Ecto neural progenitor cell (in vitro differentiated cells): ENCODE data around the gene GBGT1.

Source experiments
- DNase-seq: peaks from one replicate; pipeline ENCODE4 v3.0.0-alpha.2; 2018; ENCODE audit warnings: low spot score

The GBGT1 gene

DNA sequence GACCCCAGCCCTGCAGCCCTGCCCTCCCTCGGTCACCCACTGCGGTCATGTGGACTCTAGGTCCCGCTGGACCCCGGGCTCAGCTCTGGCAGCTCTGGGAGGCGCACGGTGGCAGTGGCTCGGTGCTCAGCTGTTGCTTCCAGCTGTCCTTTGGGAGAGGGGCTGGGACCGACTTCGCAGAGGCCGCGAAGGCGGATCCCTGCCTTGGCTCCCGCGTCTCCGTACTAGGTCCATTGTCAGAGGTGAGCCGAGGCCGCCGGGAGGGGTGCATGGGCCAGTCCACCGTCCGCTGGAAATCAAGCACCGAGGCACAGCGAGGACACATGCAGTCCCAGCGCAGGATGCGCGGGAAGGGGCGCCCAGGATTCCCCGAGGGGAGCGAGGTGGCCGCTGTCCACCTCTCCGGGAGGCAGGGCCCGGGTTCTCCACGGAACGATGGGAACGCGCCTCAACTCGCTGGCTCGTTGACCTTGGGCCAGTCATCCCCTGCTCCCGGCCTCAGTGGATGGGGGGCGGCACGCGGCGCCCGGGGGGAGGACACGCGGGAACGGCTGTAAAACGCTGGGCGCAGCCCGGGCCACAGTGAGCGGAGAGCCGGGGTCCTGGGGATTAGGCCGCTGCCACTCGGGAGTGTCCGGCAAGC lies 732 bp downstream of the GBGT1 start:
- DNase-seq = peak; percentile 57

DNA sequence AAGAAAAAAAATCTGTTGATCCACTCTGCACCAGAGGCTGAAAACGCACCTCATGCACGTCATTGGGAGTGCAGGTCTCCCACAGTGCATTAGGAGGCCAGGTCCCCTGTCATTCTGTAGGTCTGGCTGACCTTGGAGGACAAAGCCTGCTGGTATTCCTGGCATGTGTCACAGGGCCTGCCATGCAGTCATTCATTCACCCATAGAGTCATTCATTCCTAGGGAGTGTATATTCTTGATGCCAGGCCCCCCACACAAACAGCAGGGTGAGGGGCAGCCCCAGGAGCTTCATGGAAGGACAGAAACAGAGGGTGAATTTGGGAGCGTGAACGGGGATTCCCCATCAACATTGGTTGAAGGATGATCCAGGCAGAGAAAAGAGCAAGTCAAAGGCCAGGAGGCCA lies 2.2 kb downstream of the GBGT1 start:
- no peak for DNase-seq

DNA sequence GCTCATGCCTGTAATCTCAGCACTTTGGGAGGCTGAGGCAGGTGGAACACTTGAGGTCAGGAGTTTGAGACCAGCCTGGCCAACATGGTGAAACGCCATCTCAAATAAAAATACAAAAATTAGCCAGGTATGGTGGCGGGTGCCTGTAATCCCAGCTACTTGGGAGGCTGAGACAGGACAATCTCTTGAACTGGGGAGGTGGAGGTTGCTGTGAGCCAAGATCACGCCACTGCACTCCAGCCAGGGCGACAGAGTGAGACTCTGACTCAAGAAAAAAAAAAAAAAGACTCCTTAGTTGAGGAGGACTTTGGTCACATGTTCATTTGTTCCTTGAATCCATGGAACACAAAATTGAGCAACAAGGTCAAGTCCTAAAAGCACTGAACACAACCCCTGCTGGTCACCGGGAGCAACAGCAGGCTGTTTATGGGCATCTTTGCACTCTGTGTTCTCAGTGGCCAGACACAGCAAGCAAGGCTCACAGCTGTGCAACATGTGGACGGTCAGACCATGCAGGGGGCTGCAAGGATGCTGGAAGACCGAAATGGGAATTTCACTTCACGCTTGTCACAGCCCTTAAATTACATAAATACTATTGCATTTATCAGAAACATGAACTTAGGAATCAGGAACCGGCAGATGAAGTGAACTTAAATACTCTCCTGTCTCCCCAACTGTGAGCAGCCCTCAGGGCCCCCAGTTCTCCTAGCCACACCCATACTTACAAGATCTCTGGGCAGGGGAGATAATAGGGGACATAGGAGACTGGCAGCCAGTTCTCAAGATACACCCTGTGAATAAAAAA lies 2.8 kb downstream of the GBGT1 start:
- DNase-seq = peak; percentile 49

DNA sequence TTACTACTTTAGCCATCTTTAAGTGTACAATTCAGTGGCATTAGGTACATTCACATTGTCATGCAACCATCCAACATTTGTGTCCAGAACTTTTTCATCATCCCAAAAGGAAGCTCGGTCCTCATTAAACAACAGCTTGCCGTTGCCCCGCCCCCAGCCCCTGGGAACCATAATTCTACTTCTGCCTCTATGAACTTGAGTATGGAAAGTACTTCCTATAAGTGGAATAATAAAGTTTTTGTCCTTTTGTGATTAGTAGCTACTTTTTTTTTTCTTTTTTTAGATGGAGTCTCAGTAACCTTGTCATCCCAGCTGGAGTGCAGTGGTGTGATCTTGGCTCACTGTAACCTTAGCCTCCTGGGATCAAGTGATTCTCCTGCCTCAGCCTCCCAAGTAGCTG lies 5.0 kb downstream of the GBGT1 start:
- DNase-seq = no peak

DNA sequence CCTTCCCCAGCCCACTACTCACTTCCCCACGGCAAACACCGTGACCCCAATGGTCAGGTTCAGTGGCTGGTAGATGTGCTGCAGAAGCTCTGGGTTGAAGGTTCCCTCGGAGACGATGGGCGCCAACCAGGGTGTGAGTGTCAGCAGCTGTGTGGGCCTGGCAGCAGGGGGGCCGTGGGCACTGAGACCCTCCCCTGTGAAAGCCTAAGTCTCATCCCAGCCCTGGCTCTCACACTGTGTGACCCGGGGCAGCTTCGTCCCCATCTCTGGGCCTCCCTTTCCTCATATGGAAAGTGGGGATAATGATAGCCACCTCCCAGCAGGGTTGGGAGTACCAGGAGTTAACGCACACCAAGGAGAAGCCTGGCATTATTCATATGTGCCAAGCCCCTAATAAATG lies 8.6 kb downstream of the GBGT1 start:
- DNase-seq = no peak

DNA sequence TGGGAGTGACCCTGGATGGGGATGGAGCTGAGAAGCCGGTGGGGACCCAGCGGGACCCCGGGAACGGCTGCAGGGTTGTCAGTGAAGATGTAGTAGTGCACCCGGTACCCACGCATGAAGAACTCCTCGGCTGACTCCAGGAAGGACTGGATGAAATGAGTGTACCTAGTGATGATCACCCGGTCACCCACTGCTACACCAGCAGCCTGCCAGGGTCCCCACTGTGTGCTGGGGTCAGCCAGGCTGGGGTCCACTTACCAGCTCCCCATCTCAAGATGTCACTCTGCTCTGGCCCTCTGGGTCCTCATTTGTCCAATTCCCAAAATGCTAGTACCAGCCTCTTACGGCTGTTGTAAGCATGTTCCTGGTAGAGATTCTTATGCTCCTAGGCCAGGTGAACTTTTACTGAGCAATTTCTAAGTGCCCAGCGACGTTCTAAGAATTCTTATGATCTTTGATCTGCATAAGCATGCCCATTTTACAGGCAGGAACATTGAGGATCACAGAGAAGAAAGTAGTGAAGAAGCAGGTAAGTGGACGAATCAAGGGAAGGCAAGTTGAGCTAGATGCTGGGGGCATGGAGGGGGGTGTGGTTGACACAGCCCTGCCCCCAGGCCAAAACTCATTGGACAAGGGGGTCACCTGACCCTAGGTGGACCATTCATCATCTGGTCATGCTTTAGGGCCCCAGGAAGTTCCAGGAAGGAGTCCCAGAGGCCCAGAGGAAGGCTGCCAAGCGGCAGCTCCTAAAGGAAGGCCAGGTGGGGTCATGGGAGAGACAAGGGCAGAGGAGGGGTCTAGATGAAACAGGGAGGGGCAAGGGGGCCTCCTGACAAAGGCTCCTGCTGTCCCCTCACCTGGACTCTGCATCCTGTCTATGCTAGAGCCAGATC lies 9.4 kb downstream of the GBGT1 start:
- DNase-seq = no peak

DNA sequence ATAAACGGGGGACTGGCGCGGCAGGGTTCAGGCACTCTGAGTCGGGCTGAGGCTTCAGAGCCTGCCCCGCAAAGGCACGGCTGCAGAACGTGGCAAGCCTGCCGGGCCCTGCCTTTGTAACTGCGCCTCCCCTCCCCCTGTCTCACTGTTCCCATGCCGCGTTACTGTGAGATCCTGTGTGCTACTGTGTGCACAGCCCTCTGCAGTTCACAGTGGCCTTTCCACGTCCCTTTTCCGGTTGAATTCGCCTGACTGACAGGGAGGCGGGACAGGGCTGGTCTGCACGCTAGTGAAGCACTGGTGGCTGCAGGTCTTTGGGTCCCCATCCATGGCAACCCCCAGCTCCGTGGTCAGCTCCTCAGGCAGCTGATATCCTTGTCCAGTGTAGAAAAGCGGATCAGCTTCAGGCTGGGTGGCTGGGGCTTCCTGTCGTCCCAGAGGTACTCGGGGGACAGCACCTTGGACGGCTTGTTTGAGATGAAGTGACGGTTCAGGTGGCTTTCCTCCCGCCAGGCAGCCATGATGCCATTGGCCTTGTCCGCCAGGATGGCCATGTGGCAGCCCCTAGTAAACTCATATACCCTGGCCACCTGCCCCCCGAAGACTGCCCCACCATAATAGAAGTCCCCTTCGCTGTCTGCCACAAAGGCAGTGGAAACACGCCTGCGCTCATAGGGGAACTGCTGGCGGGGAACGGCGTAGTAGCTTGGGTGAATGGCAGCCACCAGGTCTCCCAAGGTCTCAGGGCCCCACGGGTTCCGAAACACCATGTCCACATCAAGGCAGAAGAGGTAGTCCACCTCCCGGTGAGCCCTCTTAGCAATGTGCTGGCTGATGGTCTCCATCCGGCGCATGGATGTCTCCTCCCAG lies 10.3 kb downstream of the GBGT1 start:
- DNase-seq = no peak

DNA sequence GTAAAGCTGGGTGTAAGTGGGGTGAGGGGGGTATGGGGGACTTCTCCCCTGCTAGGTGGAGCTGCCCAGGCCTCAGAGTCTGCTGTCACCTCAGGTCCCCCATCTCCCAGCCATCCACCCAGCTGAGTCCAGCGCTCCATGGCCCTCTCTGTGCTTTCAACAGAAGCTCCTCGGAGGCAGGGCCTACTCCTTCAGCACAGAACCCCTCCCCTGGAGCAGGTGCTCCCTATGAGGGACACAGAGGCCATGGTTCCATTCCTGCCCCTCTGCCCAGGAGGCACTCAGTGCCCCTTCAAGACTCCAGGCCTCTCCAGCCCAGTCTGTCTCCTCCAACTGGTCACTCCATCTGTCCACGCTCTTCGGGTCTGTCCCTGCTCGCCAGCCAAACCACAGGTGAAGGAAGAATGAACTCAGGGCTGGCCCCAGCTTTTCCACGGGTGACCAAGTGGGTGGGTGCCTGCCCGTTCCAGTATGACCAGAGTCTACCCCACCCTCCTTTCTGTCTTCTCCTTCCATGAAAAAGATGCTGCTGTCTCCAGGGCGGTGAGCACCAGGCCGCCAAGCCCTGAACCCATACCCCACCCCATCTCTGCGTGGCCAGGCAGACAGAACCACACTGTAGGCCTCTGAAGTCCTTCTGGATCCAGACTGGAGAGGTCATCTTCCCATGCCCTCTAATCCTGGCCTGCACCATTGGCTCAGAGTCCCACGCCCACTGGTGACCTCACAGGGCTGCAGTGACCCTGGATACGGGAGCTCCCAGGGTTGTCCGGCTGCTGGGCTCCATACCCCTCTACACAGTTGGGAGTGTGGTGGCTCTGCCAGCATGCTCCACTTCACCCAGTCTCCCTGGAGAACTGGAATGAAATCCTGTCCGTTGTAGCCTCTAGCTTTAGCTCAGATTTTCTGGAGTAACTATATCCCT lies 11.9 kb downstream of the GBGT1 start:
- DNase-seq = no peak

DNA sequence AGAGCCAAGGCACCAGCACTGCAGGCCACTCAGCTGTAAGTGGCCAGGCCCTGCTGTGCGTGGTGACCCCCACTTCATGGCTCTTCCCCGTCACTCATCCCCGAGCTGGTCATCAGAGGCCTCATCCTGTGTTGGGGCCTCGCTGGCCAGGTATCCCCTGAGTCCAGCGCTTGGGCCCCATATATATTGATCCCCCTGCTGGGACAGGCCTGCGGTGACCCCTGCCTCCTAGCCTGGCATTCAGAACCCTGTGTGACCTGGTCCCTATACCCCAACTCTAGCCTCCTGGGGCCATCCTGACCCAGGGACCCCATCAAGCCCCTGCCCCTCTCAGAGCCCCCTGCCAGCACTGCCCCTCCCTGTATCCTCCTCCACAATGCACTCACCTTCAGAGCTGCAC lies 12.7 kb downstream of the GBGT1 start:
- no peak for DNase-seq

DNA sequence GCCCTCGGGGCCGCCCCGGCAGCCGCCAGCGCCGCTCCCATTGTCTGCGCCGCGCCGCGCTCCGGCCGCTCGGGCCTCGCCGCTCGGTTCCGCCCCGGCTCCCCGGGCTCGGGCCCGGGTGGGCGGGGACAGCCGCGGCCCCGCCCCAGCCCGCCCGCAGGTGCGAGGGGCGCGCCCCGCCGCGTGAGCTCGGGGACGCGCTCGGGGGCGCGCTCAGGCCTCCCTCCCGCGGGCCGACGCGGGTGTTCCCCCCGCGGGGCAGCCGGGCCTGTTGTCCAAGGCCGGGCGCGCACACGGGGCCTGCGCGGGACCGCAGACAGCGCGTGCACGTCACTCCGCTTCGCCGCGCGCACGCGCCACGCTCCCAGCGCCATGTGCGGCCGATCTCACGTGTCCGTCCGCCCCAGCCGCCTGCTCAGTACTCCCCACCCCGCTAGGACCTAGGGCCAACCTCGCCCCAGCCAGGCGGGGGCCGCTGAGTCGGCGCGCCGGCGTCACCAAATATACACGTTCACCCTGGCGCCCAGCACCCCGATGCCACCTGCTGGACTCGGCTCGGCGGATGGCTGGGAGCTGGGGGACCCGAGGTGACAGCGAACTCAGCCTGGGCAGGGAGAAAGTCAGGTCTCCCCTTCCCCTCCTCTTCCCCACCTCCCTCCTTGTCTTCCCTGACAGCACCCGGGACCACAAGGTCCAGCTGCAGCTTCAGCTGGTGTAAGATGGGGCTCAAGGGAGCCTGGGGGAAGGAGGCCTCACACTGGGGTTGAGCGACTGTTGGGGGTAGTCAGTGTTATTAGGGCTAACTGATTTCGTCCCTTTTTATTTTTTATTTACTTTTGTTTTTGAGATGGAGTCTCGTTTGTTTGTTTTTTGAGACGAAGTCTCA lies 14.3 kb downstream of the GBGT1 start:
- peak; percentile 89 for DNase-seq

DNA sequence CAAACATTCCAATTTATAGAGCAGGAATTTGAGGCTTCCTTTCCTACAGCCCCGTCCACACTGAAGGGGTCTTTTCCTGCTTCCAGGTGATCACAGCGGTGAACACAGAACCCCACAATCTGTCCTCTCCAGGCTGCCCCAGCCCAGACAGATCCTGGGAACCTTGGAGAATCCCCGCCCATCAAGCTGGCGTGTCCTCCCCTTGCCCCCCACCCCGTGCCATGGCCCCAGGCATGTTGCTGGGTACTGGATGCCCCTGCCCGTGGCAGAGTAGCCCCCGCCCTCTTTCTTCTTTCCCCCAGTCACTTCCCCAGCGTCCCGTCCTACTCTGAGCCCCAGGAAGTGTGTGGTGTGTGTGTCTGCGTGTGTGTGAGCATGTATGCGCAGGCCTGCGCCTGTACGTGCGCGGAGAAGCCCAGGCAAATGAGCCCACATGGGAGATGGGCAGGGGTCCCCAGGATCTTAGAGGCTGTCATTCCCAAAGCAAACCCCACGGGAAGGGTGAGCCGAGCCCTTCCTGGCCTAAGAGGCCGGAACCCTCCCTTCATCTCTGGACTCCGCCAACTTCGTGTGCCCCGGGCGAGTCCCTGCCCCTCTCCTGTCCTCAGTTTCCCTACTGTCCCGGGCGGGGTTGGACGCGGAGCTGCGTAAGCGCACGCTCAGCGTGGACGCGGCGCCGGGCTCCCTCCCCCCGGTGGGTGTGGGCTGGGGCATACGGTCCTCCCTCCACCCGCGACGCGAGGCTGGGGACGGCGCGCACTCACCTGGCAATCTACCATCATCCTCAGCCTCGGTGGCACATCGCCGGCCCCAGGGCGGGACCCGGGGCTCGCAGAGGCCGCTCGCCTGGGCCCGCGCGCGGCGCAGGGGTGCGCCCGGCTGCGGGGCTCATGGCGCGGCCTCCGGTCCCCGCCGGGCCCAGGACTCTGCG lies 15.2 kb downstream of the GBGT1 start:
- DNase-seq = peak; percentile 67

DNA sequence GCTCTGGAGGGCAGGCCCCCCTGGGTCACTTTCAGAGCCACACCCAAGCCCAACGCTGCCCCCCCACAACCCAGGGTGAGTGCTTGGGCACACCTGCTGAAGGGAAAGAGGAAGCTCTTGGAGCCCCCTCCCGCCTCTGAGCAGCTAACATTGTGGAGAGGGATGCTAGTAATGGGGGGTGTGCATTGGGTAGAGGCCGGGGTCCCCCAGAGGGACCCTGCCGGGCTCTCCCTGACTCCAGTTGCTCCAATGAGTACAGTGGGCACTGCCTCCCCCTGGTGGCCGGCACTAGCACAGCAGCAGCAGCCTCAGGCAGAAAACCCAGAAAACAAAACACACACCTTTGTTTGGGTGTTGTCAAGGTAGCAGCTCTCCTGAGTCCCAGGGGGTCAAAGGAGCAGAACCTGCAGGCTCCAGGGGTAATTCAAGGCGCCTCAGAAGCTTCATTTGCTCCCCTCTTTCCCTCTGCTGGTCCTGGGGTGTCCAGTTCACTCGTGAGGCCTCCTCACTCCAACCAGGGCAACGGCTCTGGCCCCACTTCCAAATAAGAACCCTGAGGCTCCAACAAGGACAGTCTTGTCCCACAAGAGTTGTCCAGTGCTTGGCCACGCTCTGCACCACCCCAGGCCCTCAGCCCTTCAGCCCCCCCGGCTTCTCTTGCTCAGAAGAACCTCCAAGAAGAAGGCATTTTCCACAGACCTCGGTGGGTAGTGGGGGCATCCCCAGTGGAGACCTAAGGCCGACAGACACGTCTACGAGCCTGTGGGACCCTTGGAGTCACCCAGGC lies 16.1 kb downstream of the GBGT1 start:
- DNase-seq = peak; percentile 84

DNA sequence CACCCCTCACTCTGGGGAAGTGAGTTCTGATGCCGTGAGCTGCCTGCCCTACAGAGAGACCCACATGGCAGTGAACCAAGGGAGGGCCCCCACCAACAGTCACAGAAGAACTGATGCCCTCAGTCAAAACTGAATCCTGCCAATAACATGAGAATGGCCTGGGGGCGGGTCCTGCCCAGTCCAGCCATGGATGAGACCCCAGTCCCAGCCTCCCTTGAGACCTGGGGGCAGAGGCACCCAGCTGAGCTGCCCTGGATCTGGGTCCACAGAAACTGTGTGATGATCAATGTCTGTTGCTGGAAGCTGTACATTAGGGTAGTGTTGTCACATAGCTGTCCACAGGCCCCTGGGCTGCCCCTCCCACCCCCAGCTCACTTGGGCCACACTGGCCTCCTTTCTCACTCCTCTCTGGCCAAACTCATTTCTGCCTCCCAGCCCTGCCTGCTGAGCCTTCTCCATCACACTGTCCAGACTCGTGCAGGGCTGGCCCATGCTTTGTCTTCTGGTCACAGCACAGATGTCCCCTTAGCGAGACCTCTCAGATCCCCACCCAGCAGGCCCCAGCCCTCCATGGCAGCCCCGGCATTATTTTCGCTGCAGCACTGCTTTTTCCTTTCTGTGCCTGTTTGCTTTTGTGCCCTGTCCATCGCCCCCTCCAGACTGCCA lies 16.8 kb downstream of the GBGT1 start:
- no peak for DNase-seq

DNA sequence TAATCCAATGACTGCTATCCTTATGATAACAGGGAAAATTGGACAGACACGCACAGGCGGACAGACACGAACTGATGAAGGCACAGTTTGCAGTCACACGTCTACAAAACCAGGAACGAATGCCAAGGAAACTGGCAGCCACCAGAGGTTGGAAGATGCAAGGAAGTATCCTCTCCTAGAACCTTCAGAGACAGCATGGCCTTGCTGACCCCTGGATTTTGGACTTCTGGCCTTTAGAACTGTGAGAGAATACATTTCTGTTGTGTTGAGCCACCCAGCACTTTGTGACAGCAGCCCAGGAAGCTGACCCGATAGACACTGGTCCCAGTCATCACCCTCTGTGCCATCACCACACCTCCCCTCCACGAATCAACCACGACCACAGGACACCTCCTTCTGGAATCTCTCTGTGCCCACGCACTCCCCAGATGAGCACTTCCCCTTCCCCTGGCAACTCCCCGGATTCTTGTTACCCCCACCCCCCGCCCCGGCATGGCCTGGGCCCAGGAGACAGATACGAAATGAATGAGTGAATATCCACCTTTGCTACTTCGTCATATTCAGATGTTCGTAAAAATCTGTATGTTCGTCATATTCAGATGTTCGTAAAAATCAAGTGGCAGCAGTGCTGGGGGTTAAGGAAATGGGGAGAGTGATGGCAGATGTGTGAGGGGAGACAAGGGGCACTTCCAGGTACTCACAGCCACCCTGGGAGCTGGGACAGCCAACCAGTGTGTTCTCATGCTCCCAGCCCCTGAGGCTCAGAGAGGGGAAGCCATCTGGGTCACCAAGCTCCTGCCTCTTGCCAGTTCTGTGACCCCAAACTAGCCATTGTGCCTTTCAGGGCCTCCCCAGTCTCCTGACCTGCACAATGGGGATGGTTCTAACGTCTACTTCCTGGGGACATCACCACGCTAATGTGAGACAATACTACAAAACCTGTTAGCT lies 18.5 kb downstream of the GBGT1 start:
- no peak for DNase-seq

DNA sequence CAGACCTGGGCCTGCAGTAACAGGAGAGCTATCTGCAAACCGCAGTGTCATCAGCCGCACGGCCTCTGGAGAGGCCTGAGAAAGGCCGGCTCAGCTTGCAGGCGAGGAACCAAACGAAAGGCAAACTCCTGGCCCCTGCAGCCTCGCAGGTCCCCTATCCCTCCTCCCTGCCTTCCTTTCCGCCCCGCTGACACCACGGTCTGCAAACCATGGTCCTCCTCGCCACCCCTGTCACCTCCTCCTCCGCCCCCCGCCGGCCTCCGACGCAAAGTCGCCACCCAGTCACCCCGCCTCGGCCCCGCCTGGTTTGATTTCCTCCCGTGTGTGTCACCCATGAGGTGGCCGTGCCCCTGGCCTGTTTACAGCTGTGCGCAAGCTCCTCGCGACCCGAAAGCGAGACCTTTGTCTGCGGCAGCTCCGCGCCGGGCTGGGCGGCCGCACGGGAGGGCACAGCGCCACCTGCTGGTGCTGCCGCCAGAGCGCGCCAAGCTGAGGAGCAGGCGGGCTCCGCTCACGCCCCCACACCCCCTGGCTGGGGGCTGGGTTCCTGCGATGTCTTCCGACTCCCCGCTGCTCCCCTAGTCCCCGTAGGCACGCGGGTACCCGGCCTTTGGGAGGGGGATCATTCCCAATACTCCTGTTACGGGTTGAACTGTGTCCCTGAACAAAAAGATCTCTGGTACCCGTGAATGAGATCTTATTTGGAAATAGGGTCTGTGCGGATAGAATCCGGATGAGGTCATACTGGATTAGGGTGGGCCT lies 19.4 kb downstream of the GBGT1 start:
- DNase-seq = peak; percentile 90
